Peyer's patch (tissue), 4 donors: ENCODE measurements around the gene IRS2. TPM values are rescaled to one million over a fixed set of nuclear protein-coding genes. Genes with fewer than 3 reads are reported as not detected.

Experiments
- DNase-seq, 3 donors: peaks; one replicate each; pipeline ENCODE4 v3.0.0-alpha.2; 2017 to 2019
- H3K27ac ChIP-seq, 4 donors: fragments of 200-600 bp; sonication (generic); one replicate each; pipeline ENCODE4 v1.5.1; 2016 to 2019
- H3K27me3 ChIP-seq, 2 donors: fragments of 200-600 bp; sonication (generic); one replicate each; pipeline ENCODE4 v1.5.1; 2019
- H3K36me3 ChIP-seq, 3 donors: fragments of 200-600 bp; sonication (generic); one replicate each; pipeline ENCODE4 v1.5.1; 2016 to 2019
- H3K4me1 ChIP-seq, 4 donors: fragments of 200-600 bp; sonication (generic); one replicate each; pipeline ENCODE4 v1.5.1; 2016 to 2019
- H3K4me3 ChIP-seq, 4 donors: fragments of 200-600 bp; sonication (generic); 1 replicate in 3 of 4; 2 replicates in 1 of 4; pipeline ENCODE4 v1.5.1; 2016 to 2019; ENCODE audit warnings: mild to moderate bottlenecking in 1 of 4
- H3K9me3 ChIP-seq, 4 donors: fragments of 200-600 bp; sonication (generic); one replicate each; pipeline ENCODE4 v1.5.1; 2016 to 2019; ENCODE audit warnings: mild to moderate bottlenecking in 1 of 4
- POLR2A ChIP-seq, 2 donors: fragments of 450-650 bp; IDR thresholded peaks; one replicate each; pipeline ENCODE4 v1.5.1; 2017; ENCODE audit warnings: antibody characterized with exemption in 2 of 2, mild to moderate bottlenecking in 2 of 2, moderate library complexity in 2 of 2
- total RNA-seq, 4 donors: library from RNA; depleted of rRNA; stranded (reverse); fragments of >200 nt; gene quantifications; one replicate each; pipeline ENCODE4 v1.1.0, GENCODE V29; 2016
- TF ChIP-seq, protein P1 (sequence below), 6 experiments: fragments of 450-650 bp in 4 of 6; fragments of 200-600 bp in 2 of 6; sonication (generic) in 1 of 6; IDR thresholded peaks; one replicate each; pipeline ENCODE4 v1.5.1; 2017 to 2019; ENCODE audit warnings: antibody characterized with exemption in 6 of 6, mild to moderate bottlenecking in 3 of 6, moderate library complexity in 1 of 6

The IRS2 gene
- total RNA-seq, 4 donors from 2014 or later: 8.3 to 41.1 (median 22.3) TPM

DNA sequence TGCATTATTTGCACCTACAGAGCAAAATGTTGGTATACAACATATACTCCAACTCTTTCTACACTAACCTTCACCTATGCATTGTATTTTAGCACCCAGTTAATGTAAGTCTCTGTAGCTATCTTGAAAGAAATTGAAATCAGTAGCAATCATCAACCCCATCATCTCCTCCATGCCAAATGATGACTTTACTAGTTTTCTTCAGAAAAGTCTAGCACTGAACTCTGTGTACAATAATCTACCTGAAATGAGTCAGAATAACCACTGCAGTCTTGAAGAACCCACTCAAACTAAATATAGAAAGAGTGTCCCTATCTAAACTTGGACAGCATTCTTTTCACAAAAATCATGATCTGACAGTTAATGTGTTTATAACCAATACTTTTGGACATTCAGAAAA, 9.8 kb downstream of the IRS2 start:
- Histone ChIP-seq H3K4me3 (no peak overlapping the region), H3K36me3 (peaks cover 0 to 15% (median 0%) of the 10 kb centered on the region in 3 donors), H3K9me3 (no peaks in the 10 kb centered on the region), H3K4me1 (peaks cover 0 to 43% (median 3%) of the 10 kb centered on the region in 4 donors), H3K27me3 (no peaks in the 10 kb centered on the region), H3K27ac (no peak overlapping the region)
- no peak for DNase-seq
- no peak for TF ChIP-seq POLR2A (IDR thresholded peaks at IDR 0.05)
- TF ChIP-seq, protein P1, sequence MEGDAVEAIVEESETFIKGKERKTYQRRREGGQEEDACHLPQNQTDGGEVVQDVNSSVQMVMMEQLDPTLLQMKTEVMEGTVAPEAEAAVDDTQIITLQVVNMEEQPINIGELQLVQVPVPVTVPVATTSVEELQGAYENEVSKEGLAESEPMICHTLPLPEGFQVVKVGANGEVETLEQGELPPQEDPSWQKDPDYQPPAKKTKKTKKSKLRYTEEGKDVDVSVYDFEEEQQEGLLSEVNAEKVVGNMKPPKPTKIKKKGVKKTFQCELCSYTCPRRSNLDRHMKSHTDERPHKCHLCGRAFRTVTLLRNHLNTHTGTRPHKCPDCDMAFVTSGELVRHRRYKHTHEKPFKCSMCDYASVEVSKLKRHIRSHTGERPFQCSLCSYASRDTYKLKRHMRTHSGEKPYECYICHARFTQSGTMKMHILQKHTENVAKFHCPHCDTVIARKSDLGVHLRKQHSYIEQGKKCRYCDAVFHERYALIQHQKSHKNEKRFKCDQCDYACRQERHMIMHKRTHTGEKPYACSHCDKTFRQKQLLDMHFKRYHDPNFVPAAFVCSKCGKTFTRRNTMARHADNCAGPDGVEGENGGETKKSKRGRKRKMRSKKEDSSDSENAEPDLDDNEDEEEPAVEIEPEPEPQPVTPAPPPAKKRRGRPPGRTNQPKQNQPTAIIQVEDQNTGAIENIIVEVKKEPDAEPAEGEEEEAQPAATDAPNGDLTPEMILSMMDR (IDR thresholded peaks at IDR 0.05): no peak

DNA sequence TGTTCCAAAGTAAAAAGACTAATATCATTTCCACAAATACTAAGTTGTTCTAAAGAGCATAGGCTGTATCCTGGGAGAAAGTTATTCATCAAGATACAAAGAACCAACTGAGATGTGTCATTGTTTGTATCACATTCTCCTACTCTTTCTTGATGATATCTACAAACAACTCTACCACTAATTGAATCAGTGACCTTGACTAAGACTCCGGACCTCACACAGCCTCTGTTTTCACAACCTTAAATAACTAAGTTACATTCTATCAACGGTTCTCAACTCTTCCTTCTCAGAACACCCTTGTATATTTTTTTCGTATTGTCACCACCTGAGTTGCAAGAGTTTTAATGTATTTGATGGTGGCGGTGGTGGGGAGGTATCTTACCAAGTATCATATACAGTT, 12.6 kb downstream of the IRS2 start:
- no peak for DNase-seq
- H3K9me3 ChIP-seq: no peaks in the 10 kb centered on the region
- no peak overlapping the region for H3K4me3 ChIP-seq
- peaks cover 0 to 15% (median 0%) of the 10 kb centered on the region in 3 donors for H3K36me3 ChIP-seq
- H3K27me3 ChIP-seq: no peaks in the 10 kb centered on the region
- no peak overlapping the region for H3K27ac ChIP-seq
- H3K4me1 ChIP-seq: peaks cover 0 to 16% (median 0%) of the 10 kb centered on the region in 4 donors
- TF ChIP-seq, protein P1 (IDR thresholded peaks at IDR 0.05): no peak
- no peak for TF ChIP-seq POLR2A (IDR thresholded peaks at IDR 0.05)

- Histone ChIP-seq H3K4me3 (no peak overlapping the region), H3K9me3 (no peaks in the 10 kb centered on the region)
- no peak for TF ChIP-seq POLR2A (IDR thresholded peaks at IDR 0.05)
- TF ChIP-seq, protein P1 (IDR thresholded peaks at IDR 0.05): no peak
Observed at GRCh38 chr13:109773276-109773675, 13.1 kb downstream of the IRS2 start.

GRCh38 chr13:109771926-109772325, 14.5 kb downstream of the IRS2 start:
- no peaks in the 10 kb centered on the region for H3K9me3 ChIP-seq
- no peaks in the 10 kb centered on the region for H3K27me3 ChIP-seq
- no peaks in the 10 kb centered on the region for H3K4me1 ChIP-seq
- no peak for DNase-seq
- H3K36me3 ChIP-seq: peaks cover 0 to 15% (median 0%) of the 10 kb centered on the region in 3 donors
- H3K4me3 ChIP-seq: no peak overlapping the region
- TF ChIP-seq, protein P1 (IDR thresholded peaks at IDR 0.05): no peak
- H3K27ac ChIP-seq: no peak overlapping the region

More at GRCh38 chr13:109773276-109773675, 13.1 kb downstream of the IRS2 start:
- no peaks in the 10 kb centered on the region for H3K27me3 ChIP-seq
- H3K36me3 ChIP-seq: peaks cover 0 to 15% (median 0%) of the 10 kb centered on the region in 3 donors
- no peak overlapping the region for H3K27ac ChIP-seq
- DNase-seq: peak in 1 of 3 donors; percentile 73
- peaks cover 0 to 10% (median 0%) of the 10 kb centered on the region in 4 donors for H3K4me1 ChIP-seq

DNA sequence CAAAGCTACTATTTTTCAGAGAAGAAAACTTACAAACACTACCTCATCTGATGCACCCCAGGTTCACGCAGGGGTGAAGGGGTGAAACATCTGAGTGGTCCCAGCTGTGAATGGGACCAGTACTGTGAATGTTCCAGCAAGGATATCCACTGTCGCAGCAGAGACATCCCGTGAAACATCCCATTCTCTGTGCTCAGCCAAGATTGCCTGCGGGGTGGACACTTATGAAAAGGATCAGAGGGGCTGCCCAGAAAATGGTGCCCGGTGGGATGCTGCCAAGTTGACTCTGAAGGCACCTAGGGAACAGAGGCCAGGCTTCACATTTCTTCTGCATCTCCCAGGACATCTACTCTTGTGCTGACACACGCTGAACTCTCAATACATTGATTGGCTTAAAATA, 15.9 kb downstream of the IRS2 start:
- no peak for TF ChIP-seq POLR2A (IDR thresholded peaks at IDR 0.05)
- TF ChIP-seq, protein P1 (IDR thresholded peaks at IDR 0.05): no peak
- Histone ChIP-seq H3K27me3 (no peaks in the 10 kb centered on the region), H3K27ac (no peak overlapping the region), H3K4me3 (no peak overlapping the region), H3K36me3 (peaks cover 0 to 15% (median 0%) of the 10 kb centered on the region in 3 donors), H3K4me1 (no peaks in the 10 kb centered on the region), H3K9me3 (no peaks in the 10 kb centered on the region)
- no peak for DNase-seq

DNA sequence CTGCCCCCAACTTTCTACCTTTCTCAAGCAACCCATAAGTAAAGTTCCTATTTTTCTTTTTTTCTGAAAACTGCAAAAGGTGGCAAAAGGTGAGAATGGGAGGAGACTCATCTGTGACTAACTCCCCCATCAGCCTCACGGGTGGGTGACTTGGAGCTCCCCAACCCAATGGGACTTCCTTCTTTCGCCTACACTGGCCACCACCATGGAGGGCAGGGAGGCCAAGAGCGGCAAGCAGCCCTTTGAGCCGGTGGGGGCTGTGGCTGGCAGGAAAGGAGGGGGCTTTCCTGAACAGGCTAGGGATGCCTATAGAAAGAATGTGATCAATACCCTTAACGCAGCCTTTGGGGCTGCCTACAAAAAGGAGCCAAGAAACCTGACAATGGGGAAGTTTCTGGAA, 16.5 kb downstream of the IRS2 start:
- no peak overlapping the region for H3K27ac ChIP-seq

More for the DNA sequence above, 16.5 kb downstream of the IRS2 start:
- peaks cover 0 to 15% (median 0%) of the 10 kb centered on the region in 3 donors for H3K36me3 ChIP-seq
- no peak overlapping the region for H3K4me3 ChIP-seq
- no peaks in the 10 kb centered on the region for H3K4me1 ChIP-seq
- H3K27me3 ChIP-seq: no peaks in the 10 kb centered on the region
- H3K9me3 ChIP-seq: no peaks in the 10 kb centered on the region
- DNase-seq: no peak
- TF ChIP-seq, protein P1 (IDR thresholded peaks at IDR 0.05): no peak
- TF ChIP-seq POLR2A (IDR thresholded peaks at IDR 0.05): no peak
